ENCODE data around the gene AKT1S1. TPM values are rescaled to one million over a fixed set of nuclear protein-coding genes. Genes with fewer than 3 reads are reported as not detected.

The AKT1S1 gene
- total and polyA plus RNA-seq, 2 of the 13 experiments (the other 11 are each of a cell fraction or from before 2014, with no cell fraction given), result 13.5 to 27.8 TPM

DNA sequence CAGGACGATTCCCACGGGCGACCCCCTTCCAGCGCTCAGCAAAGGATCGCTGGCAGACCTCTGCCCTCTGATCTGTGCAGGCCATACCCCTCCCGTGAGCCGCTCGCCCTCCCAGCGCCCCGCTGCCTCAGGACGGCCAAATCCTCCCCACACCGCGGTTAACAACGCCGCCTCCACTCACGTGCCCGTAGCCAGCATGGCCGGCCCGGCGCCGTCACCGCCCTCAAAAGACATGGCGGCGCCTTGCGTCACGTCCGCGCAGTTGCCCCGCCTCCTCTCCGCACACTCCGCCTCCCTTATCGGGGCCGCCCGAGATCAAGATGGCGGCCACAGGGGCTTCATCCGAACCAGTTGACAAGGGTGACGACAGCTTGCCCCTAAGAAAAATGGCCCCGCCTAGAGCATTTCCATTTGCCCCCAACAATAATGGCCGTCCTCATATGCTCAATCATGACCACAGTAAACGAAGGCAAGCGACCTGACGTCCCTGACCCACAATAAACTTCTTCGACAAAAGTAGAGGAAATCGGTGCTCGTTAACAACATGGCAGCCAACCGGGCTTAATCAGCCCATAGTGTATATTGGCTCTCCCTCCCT, 634 bp downstream of the AKT1S1 start (continued):
- TF ChIP-seq, protein P1, sequence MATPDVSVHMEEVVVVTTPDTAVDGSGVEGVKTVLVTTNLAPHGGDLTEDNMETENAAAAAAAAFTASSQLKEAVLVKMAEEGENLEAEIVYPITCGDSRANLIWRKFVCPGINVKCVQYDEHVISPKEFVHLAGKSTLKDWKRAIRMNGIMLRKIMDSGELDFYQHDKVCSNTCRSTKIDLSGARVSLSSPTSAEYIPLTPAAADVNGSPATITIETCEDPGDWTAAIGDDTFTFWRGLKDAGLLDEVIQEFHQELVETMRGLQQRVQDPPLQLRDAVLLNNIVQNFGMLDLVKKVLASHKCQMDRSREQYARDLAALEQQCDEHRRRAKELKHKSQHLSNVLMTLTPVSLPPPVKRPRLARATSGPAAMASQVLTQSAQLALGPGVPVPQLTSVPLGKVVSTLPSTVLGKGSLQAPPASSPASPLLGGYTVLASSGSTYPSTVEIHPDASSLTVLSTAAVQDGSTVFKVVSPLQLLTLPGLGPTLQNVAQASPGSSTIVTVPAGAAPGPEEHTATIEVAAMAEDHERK (CRISPR knock-in tag; IDR thresholded peaks at IDR 0.05; ENCODE audit: low read depth), result peak; percentile 72
- TF ChIP-seq EED (CRISPR knock-in tag; IDR thresholded peaks at IDR 0.05) (peak; percentile 67; the same call in 1 of the 2 replicates), SMYD3 (CRISPR knock-in tag; IDR thresholded peaks at IDR 0.05) (no peak; the same call in 1 of the 2 replicates), SOX5 (CRISPR knock-in tag; IDR thresholded peaks at IDR 0.05; ENCODE audit: borderline replicate concordance) (no peak), NFYC (CRISPR knock-in tag; IDR thresholded peaks at IDR 0.05) (peak; percentile 38; the same call in 1 of the 2 replicates), RELA (CRISPR knock-in tag; IDR thresholded peaks at IDR 0.05) (no peak), SOX13 (IDR thresholded peaks at IDR 0.05) (no peak), SOX13 (CRISPR knock-in tag; conservative IDR thresholded peaks at IDR 0.05 in 1 of 2, IDR thresholded peaks at IDR 0.05 in 1 of 2) (0 out of 4 replicates have a peak, but pooled peaks of 1 of the 2 experiments have one; percentile 19), ZNF280B (CRISPR knock-in tag; IDR thresholded peaks at IDR 0.05; ENCODE audit: borderline replicate concordance) (no peak), ZNF343 (CRISPR knock-in tag; IDR thresholded peaks at IDR 0.05) (no peak; the same call in 1 of the 2 replicates), TFDP2 (CRISPR knock-in tag; IDR thresholded peaks at IDR 0.05) (peak; percentile 37; the same call in 1 of the 2 replicates), ZFP36 (IDR thresholded peaks at IDR 0.05; ENCODE audit: borderline replicate concordance, low read depth, low read length, partially characterized antibody) (no peak), ZNF367 (CRISPR knock-in tag; IDR thresholded peaks at IDR 0.05; ENCODE audit: borderline replicate concordance) (no peak), ZNF260 (CRISPR knock-in tag; IDR thresholded peaks at IDR 0.05; ENCODE audit: borderline replicate concordance, low read depth) (no peak)
- TF ChIP-seq, protein P2, sequence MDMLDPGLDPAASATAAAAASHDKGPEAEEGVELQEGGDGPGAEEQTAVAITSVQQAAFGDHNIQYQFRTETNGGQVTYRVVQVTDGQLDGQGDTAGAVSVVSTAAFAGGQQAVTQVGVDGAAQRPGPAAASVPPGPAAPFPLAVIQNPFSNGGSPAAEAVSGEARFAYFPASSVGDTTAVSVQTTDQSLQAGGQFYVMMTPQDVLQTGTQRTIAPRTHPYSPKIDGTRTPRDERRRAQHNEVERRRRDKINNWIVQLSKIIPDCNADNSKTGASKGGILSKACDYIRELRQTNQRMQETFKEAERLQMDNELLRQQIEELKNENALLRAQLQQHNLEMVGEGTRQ (IDR thresholded peaks at IDR 0.05; ENCODE audit: low read depth, low read length), result no peak
- TF ChIP-seq, protein P2 (CRISPR knock-in tag; IDR thresholded peaks at IDR 0.05; ENCODE audit: borderline replicate concordance), result peak; percentile 35; the same call in 1 of the 2 replicates
- TF ChIP-seq, protein P3, sequence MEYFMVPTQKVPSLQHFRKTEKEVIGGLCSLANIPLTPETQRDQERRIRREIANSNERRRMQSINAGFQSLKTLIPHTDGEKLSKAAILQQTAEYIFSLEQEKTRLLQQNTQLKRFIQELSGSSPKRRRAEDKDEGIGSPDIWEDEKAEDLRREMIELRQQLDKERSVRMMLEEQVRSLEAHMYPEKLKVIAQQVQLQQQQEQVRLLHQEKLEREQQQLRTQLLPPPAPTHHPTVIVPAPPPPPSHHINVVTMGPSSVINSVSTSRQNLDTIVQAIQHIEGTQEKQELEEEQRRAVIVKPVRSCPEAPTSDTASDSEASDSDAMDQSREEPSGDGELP (IDR thresholded peaks at IDR 0.05; ENCODE audit: borderline replicate concordance, low read depth), result no peak
- TF ChIP-seq, protein P4, sequence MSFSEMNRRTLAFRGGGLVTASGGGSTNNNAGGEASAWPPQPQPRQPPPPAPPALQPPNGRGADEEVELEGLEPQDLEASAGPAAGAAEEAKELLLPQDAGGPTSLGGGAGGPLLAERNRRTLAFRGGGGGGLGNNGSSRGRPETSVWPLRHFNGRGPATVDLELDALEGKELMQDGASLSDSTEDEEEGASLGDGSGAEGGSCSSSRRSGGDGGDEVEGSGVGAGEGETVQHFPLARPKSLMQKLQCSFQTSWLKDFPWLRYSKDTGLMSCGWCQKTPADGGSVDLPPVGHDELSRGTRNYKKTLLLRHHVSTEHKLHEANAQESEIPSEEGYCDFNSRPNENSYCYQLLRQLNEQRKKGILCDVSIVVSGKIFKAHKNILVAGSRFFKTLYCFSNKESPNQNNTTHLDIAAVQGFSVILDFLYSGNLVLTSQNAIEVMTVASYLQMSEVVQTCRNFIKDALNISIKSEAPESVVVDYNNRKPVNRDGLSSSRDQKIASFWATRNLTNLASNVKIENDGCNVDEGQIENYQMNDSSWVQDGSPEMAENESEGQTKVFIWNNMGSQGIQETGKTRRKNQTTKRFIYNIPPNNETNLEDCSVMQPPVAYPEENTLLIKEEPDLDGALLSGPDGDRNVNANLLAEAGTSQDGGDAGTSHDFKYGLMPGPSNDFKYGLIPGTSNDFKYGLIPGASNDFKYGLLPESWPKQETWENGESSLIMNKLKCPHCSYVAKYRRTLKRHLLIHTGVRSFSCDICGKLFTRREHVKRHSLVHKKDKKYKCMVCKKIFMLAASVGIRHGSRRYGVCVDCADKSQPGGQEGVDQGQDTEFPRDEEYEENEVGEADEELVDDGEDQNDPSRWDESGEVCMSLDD (CRISPR knock-in tag; IDR thresholded peaks at IDR 0.05; ENCODE audit: borderline replicate concordance), result peak; percentile 19; the same call in 1 of the 2 replicates
